GM10248 (cell line): ENCODE results near the gene SMAD6.

Experiments used
- CTCF ChIA-PET: fragments of 300-600 bp; sonication (Branson Sonifier 250); formaldehyde crosslinking; extraction: SDS; loops from one replicate; lab custom pipeline; 2021; ENCODE audit warnings: antibody characterized with exemption; lab: Yijun Ruan, JAX
- POLR2A ChIA-PET: fragments of 350-650 bp; sonication (Branson Sonifier 250); formaldehyde crosslinking; extraction: SDS; loops from one replicate; lab custom pipeline; 2020; ENCODE audit warnings: antibody characterized with exemption; lab: Yijun Ruan, JAX
- DNase-seq: peaks from one replicate; pipeline ENCODE4 v3.0.0; 2012; ENCODE audit errors: extremely low spot score
- CTCF ChIP-seq: IDR thresholded peaks from 2 replicates; pipeline ENCODE4 v1.5.1; 2012; ENCODE audit warnings: mild to moderate bottlenecking, low read depth; ENCODE audit errors: extremely low read depth, missing control alignments, control extremely low read depth

Gene SMAD6

GRCh38 chr15:66780973-66781718 is 79.1 kb downstream of the SMAD6 start:
- no peak for TF ChIP-seq CTCF
- DNase-seq: no peak

GRCh38 chr15:66782785-66783184 is 80.7 kb downstream of the SMAD6 start:
- DNase-seq: no peak
- CTCF ChIA-PET: interaction anchor here (1.6 to 1.8 kb wide), 2 partner anchors 69 to 164 kb away, joined by 3 to 5 read pairs; no protein-coding TSS in a partner anchor
- TF ChIP-seq CTCF: no peak
- POLR2A ChIA-PET: no interaction called here

More at GRCh38 chr15:66780973-66781718, 79.1 kb downstream of the SMAD6 start:
- ChIA-PET CTCF (no interaction called here), POLR2A (no interaction called here)

GRCh38 chr15:66783314-66783713 is 81.3 kb downstream of the SMAD6 start:
- no peak for TF ChIP-seq CTCF
- ChIA-PET CTCF (interaction anchor here (1.6 to 1.8 kb wide), 2 partner anchors 68 to 164 kb away, joined by 3 to 5 read pairs; no protein-coding TSS in a partner anchor), POLR2A (no interaction called here)
- no peak for DNase-seq

GRCh38 chr15:66783725-66784124 is 81.7 kb downstream of the SMAD6 start:
- ChIA-PET CTCF (interaction anchor here (1.8 kb wide), 1 partner anchor 68 kb away, joined by 5 read pairs; no protein-coding TSS in a partner anchor), POLR2A (no interaction called here)
- DNase-seq: no peak
- TF ChIP-seq CTCF: no peak

GRCh38 chr15:66784174-66784573 is 82.1 kb downstream of the SMAD6 start:
- DNase-seq: no peak
- ChIA-PET CTCF (interaction anchor here (1.8 kb wide), 1 partner anchor 67 kb away, joined by 5 read pairs; no protein-coding TSS in a partner anchor), POLR2A (no interaction called here)
- TF ChIP-seq CTCF: no peak

GRCh38 chr15:66785637-66786036 is 83.6 kb downstream of the SMAD6 start:
- ChIA-PET POLR2A (no interaction called here), CTCF (no interaction called here)
- no peak for DNase-seq
- no peak for TF ChIP-seq CTCF
